SK-N-SH treated with all-trans-retinoic acid at 6 μM for 48 hours (cell line): Measurements from ENCODE around the gene NFAM1.

Source experiments
- ATAC-seq: fragments of 200-7000 bp; cut with Tn5 transposase; 3 replicates; pipeline ENCODE4 v1.9.1; 2020; ENCODE audit warnings: mild to moderate bottlenecking, moderate library complexity
- ARNTL ChIP-seq: fragments of 450-650 bp; formaldehyde crosslinking; IDR thresholded peaks from 2 replicates; pipeline ENCODE4 v1.5.0; 2020; ENCODE audit warnings: low read depth, mild to moderate bottlenecking, moderate library complexity, borderline replicate concordance
- BACH2 ChIP-seq: fragments of 250-450 bp; sonication (Bioruptor Pico); IDR thresholded peaks from 2 replicates; pipeline ENCODE4 v1.9.0; 2021; ENCODE audit warnings: mild to moderate bottlenecking, borderline replicate concordance
- CSDC2 ChIP-seq: fragments of 250-450 bp; sonication (Bioruptor Pico); IDR thresholded peaks from 2 replicates; pipeline ENCODE4 v1.5.0; 2020; ENCODE audit warnings: mild to moderate bottlenecking, moderate library complexity
- ESRRG ChIP-seq: fragments of 250-450 bp; sonication (Bioruptor Pico); IDR thresholded peaks from 2 replicates; pipeline ENCODE4 v1.6.1; 2021; ENCODE audit warnings: mild to moderate bottlenecking
- GLIS3 ChIP-seq: fragments of 250-450 bp; sonication (Bioruptor Pico); IDR thresholded peaks from 2 replicates; pipeline ENCODE4 v1.5.0; 2020; ENCODE audit warnings: mild to moderate bottlenecking, moderate library complexity
- ISL1 ChIP-seq: fragments of 250-450 bp; sonication (Bioruptor Pico); IDR thresholded peaks from 2 replicates; pipeline ENCODE4 v2.1.2; 2022; ENCODE audit warnings: mild to moderate bottlenecking, moderate library complexity
- OSR1 ChIP-seq: fragments of 250-450 bp; sonication (Bioruptor Pico); IDR thresholded peaks from 2 replicates; pipeline ENCODE4 v1.8.0; 2022; ENCODE audit warnings: moderate library complexity, mild to moderate bottlenecking, inconsistent platforms
- PPARA ChIP-seq: fragments of 250-450 bp; sonication (Bioruptor Pico); IDR thresholded peaks from 2 replicates; pipeline ENCODE4 v1.5.0; 2020; ENCODE audit warnings: mild to moderate bottlenecking, borderline replicate concordance
- RARB ChIP-seq: fragments of 250-450 bp; sonication (Bioruptor Pico); IDR thresholded peaks from 2 replicates; pipeline ENCODE4 v1.8.0; 2021; ENCODE audit warnings: mild to moderate bottlenecking, moderate library complexity
- SNAI2 ChIP-seq: fragments of 250-450 bp; sonication (Bioruptor Pico); IDR thresholded peaks from 2 replicates; pipeline ENCODE4 v1.5.0; 2020; ENCODE audit warnings: mild to moderate bottlenecking, moderate library complexity
- TCF4 ChIP-seq: fragments of 250-450 bp; sonication (Bioruptor Pico); IDR thresholded peaks from 2 replicates; pipeline ENCODE4 v1.8.0; 2021; ENCODE audit warnings: mild to moderate bottlenecking, moderate library complexity, borderline replicate concordance
- TOX ChIP-seq: fragments of 250-450 bp; sonication (Bioruptor Pico); IDR thresholded peaks from 2 replicates; pipeline ENCODE4 v1.8.0; 2021; ENCODE audit warnings: mild to moderate bottlenecking, moderate library complexity, borderline replicate concordance
- ZC3H10 ChIP-seq: fragments of 250-450 bp; sonication (Bioruptor Pico); IDR thresholded peaks from 2 replicates; pipeline ENCODE4 v1.5.1; 2021; ENCODE audit warnings: mild to moderate bottlenecking, moderate library complexity
- ZFP3 ChIP-seq: fragments of 250-450 bp; sonication (Bioruptor Pico); IDR thresholded peaks from 2 replicates; pipeline ENCODE4 v1.5.0; 2020; ENCODE audit warnings: mild to moderate bottlenecking, moderate library complexity
- ZNF565 ChIP-seq: fragments of 450-650 bp; formaldehyde crosslinking; conservative IDR thresholded peaks from 2 replicates; pipeline ENCODE4 v1.5.0; 2020; ENCODE audit warnings: low read depth, mild to moderate bottlenecking, moderate library complexity
- ZNF70 ChIP-seq: fragments of 450-650 bp; formaldehyde crosslinking; IDR thresholded peaks from 2 replicates; pipeline ENCODE4 v1.5.0; 2020; ENCODE audit warnings: mild to moderate bottlenecking, moderate library complexity
- ZNF8 ChIP-seq: fragments of 450-650 bp; formaldehyde crosslinking; IDR thresholded peaks from 2 replicates; pipeline ENCODE4 v1.5.0; 2020; ENCODE audit warnings: mild to moderate bottlenecking, moderate library complexity
- TF ChIP-seq, protein P1 (sequence below): fragments of 250-450 bp; sonication (Bioruptor Pico); IDR thresholded peaks from 2 replicates; pipeline ENCODE4 v1.5.1; 2020; ENCODE audit warnings: low read depth, mild to moderate bottlenecking, moderate library complexity
- TF ChIP-seq, protein P2 (sequence below): fragments of 250-450 bp; sonication (Bioruptor Pico); IDR thresholded peaks from 2 replicates; pipeline ENCODE4 v1.8.0; 2021; ENCODE audit warnings: low read depth, mild to moderate bottlenecking, moderate library complexity, borderline replicate concordance
- TF ChIP-seq, protein P3 (sequence below): fragments of 250-450 bp; sonication (Bioruptor Pico); IDR thresholded peaks from 2 replicates; pipeline ENCODE4 v1.5.1; 2021; ENCODE audit warnings: mild to moderate bottlenecking, moderate library complexity
- TF ChIP-seq, protein P4 (sequence below): fragments of 250-450 bp; sonication (Bioruptor Pico); IDR thresholded peaks from 2 replicates; pipeline ENCODE4 v1.8.0; 2020; ENCODE audit warnings: mild to moderate bottlenecking, moderate library complexity, borderline replicate concordance

NFAM1 gene

DNA sequence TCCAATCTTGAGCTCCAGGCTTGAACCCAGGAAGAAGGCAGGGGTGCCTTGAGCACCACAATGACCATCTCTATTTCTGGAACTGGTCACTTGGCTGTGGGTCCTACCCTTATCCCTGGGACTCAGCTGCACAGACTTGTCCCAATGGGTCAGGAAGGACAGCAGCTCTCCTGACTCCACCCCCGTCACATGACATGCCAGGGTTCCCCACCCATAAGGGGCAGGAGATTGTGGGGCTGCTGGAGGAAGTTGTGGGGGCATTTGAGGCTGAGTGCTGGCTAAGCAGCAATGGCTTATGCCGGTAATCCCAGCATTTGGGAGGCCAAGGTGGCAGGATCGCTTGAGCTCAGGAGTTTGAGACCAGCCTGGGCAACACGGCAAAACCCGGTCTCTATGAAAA is 56.2 kb downstream of the NFAM1 start:
- TF ChIP-seq ZC3H10 (CRISPR knock-in tag) (no peak), OSR1 (CRISPR knock-in tag) (no peak), ARNTL (CRISPR knock-in tag) (no peak), ZNF8 (no peak), CSDC2 (CRISPR knock-in tag) (no peak), GLIS3 (CRISPR knock-in tag) (no peak), SNAI2 (CRISPR knock-in tag) (no peak), ESRRG (CRISPR knock-in tag) (no peak), TOX (CRISPR knock-in tag) (no peak), ZNF565 (CRISPR knock-in tag) (no peak), ZFP3 (CRISPR knock-in tag) (no peak), TCF4 (CRISPR knock-in tag) (no peak), ZNF70 (CRISPR knock-in tag) (no peak)
- TF ChIP-seq, protein P1, sequence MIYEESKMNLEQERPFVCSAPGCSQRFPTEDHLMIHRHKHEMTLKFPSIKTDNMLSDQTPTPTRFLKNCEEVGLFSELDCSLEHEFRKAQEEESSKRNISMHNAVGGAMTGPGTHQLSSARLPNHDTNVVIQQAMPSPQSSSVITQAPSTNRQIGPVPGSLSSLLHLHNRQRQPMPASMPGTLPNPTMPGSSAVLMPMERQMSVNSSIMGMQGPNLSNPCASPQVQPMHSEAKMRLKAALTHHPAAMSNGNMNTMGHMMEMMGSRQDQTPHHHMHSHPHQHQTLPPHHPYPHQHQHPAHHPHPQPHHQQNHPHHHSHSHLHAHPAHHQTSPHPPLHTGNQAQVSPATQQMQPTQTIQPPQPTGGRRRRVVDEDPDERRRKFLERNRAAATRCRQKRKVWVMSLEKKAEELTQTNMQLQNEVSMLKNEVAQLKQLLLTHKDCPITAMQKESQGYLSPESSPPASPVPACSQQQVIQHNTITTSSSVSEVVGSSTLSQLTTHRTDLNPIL (CRISPR knock-in tag): no peak
- TF ChIP-seq, protein P2, sequence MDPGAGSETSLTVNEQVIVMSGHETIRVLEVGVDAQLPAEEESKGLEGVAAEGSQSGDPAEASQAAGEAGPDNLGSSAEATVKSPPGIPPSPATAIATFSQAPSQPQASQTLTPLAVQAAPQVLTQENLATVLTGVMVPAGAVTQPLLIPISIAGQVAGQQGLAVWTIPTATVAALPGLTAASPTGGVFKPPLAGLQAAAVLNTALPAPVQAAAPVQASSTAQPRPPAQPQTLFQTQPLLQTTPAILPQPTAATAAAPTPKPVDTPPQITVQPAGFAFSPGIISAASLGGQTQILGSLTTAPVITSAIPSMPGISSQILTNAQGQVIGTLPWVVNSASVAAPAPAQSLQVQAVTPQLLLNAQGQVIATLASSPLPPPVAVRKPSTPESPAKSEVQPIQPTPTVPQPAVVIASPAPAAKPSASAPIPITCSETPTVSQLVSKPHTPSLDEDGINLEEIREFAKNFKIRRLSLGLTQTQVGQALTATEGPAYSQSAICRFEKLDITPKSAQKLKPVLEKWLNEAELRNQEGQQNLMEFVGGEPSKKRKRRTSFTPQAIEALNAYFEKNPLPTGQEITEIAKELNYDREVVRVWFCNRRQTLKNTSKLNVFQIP (CRISPR knock-in tag): no peak
- TF ChIP-seq, protein P3, sequence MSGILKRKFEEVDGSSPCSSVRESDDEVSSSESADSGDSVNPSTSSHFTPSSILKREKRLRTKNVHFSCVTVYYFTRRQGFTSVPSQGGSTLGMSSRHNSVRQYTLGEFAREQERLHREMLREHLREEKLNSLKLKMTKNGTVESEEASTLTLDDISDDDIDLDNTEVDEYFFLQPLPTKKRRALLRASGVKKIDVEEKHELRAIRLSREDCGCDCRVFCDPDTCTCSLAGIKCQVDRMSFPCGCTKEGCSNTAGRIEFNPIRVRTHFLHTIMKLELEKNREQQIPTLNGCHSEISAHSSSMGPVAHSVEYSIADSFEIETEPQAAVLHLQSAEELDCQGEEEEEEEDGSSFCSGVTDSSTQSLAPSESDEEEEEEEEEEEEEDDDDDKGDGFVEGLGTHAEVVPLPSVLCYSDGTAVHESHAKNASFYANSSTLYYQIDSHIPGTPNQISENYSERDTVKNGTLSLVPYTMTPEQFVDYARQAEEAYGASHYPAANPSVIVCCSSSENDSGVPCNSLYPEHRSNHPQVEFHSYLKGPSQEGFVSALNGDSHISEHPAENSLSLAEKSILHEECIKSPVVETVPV (CRISPR knock-in tag): no peak
- no peak for ATAC-seq

DNA sequence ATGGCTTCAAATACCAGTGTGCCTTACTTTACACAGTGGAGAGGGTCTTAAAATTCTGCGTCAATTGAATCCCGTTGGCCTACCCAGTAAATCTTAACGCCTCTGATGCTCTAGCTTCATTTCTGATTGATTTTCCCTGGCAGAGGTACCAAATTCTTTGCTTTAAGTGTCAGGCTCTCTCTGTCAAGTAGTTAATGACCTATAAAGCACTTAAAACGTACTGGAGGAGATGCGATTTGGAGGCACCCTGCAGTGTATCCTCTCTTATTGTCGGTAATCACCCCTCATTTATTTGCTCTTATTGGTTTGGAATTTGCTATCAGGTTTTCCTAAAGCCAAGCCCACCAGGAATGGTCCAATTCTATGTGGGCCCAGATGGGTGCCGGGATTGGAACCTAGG is 59.2 kb downstream of the NFAM1 start:
- no peak for ATAC-seq
- TF ChIP-seq, protein P1 (CRISPR knock-in tag): no peak
- TF ChIP-seq ZNF8 (no peak), SNAI2 (CRISPR knock-in tag) (no peak), ZC3H10 (CRISPR knock-in tag) (no peak), RARB (CRISPR knock-in tag) (no peak), PPARA (CRISPR knock-in tag) (no peak), ZNF70 (CRISPR knock-in tag) (no peak), GLIS3 (CRISPR knock-in tag) (no peak)
- TF ChIP-seq, protein P2 (CRISPR knock-in tag): no peak

DNA sequence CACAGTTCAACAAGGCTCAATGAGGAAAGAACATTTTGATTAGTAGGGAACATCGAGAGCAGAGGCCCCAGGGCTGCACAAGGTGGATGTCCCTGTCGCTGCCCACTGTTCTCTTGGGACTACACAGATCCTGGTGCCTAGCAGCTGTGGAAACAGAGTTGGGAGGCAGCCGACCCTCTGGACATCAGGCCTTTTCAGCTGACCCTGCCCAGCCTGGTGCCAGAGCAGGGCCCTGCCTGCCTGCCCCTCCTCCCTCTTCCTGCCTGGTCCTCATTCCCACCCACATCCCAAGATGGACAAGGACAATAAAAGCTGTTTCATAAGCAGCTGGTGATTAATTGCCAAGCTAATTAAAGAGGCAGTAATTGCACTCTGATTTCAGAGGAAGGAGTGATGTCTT is 60.7 kb downstream of the NFAM1 start:
- no peak for ATAC-seq
- TF ChIP-seq SNAI2 (CRISPR knock-in tag): no peak
- TF ChIP-seq OSR1 (CRISPR knock-in tag): no peak
- TF ChIP-seq ISL1 (CRISPR knock-in tag): no peak
- no peak for TF ChIP-seq PPARA (CRISPR knock-in tag)
- TF ChIP-seq ARNTL (CRISPR knock-in tag): no peak
- TF ChIP-seq, protein P3 (CRISPR knock-in tag): no peak
- no peak for TF ChIP-seq ZNF8
- TF ChIP-seq, protein P1 (CRISPR knock-in tag): no peak
- no peak for TF ChIP-seq TOX (CRISPR knock-in tag)
- no peak for TF ChIP-seq BACH2 (CRISPR knock-in tag)
- TF ChIP-seq ESRRG (CRISPR knock-in tag): no peak
- no peak for TF ChIP-seq GLIS3 (CRISPR knock-in tag)
- TF ChIP-seq, protein P4, sequence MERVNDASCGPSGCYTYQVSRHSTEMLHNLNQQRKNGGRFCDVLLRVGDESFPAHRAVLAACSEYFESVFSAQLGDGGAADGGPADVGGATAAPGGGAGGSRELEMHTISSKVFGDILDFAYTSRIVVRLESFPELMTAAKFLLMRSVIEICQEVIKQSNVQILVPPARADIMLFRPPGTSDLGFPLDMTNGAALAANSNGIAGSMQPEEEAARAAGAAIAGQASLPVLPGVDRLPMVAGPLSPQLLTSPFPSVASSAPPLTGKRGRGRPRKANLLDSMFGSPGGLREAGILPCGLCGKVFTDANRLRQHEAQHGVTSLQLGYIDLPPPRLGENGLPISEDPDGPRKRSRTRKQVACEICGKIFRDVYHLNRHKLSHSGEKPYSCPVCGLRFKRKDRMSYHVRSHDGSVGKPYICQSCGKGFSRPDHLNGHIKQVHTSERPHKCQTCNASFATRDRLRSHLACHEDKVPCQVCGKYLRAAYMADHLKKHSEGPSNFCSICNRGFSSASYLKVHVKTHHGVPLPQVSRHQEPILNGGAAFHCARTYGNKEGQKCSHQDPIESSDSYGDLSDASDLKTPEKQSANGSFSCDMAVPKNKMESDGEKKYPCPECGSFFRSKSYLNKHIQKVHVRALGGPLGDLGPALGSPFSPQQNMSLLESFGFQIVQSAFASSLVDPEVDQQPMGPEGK: no peak
- TF ChIP-seq, protein P2 (CRISPR knock-in tag): no peak
- TF ChIP-seq ZNF565 (CRISPR knock-in tag): no peak
